ENCODE results near the gene FBXL17. TPM values are rescaled to one million over a fixed set of nuclear protein-coding genes. Genes with fewer than 3 reads are reported as not detected.

Gene FBXL17
- total RNA-seq, 1 donor from 2014 or later: 22.4 TPM

- no peak overlapping the region for H3K27ac ChIP-seq (ENCODE audit: low read depth, low read length)
- no peaks in the 10 kb centered on the region for H3K36me3 ChIP-seq (ENCODE audit: control insufficient read depth in 3 of 3, insufficient read depth in 3 of 3, low read length in 3 of 3)
- no peak overlapping the region for H3K9ac ChIP-seq (ENCODE audit: low read depth in 1 of 3, low read length in 3 of 3)
- no peaks in the 10 kb centered on the region for H3K9me3 ChIP-seq (ENCODE audit: control insufficient read depth in 3 of 3, low read length in 3 of 3)
- no peaks in the 10 kb centered on the region for H3K27me3 ChIP-seq (ENCODE audit: control insufficient read depth in 3 of 3, insufficient read depth in 3 of 3, low read length in 3 of 3)
- no peak overlapping the region for H3K4me3 ChIP-seq (ENCODE audit: low read length in 3 of 3)
- H3K4me1 ChIP-seq (ENCODE audit: control insufficient read depth in 3 of 3, insufficient read depth in 3 of 3, low read length in 3 of 3): no peaks in the 10 kb centered on the region
Measured at GRCh38 chr5:107964722-107965121, 417.2 kb downstream of the FBXL17 start.

- H3K27me3 ChIP-seq (ENCODE audit: control insufficient read depth in 3 of 3, insufficient read depth in 3 of 3, low read length in 3 of 3): no peaks in the 10 kb centered on the region
- no peak overlapping the region for H3K4me3 ChIP-seq (ENCODE audit: low read length in 3 of 3)
- no peaks in the 10 kb centered on the region for H3K36me3 ChIP-seq (ENCODE audit: control insufficient read depth in 3 of 3, insufficient read depth in 3 of 3, low read length in 3 of 3)
- no peaks in the 10 kb centered on the region for H3K9me3 ChIP-seq (ENCODE audit: control insufficient read depth in 3 of 3, low read length in 3 of 3)
- no peak overlapping the region for H3K27ac ChIP-seq (ENCODE audit: low read depth, low read length)
- H3K9ac ChIP-seq (ENCODE audit: low read depth in 1 of 3, low read length in 3 of 3): no peak overlapping the region
- no peaks in the 10 kb centered on the region for H3K4me1 ChIP-seq (ENCODE audit: control insufficient read depth in 3 of 3, insufficient read depth in 3 of 3, low read length in 3 of 3)
Measured at GRCh38 chr5:107959573-107960279, 422.2 kb downstream of the FBXL17 start.

DNA sequence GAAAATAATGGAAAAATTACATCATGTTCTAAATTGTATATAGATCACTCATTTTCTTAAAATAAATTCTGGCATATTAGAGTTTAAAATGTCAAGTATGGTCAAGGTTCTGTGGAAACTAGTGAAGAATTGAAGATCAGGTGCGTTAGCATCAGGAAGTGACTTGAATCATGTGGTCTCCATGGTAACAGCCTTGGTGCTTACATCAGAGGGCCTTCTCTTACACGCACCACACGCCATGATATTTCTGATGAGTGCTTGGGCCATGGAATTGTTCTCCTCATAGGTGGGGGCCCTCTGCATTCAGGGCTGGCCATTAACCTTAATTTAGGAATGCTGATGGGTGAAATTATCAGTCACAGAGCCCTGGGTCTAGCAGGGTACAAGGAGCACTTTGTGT, 423.0 kb downstream of the FBXL17 start:
- no peak overlapping the region for H3K27ac ChIP-seq (ENCODE audit: low read depth, low read length)
- H3K27me3 ChIP-seq (ENCODE audit: control insufficient read depth in 3 of 3, insufficient read depth in 3 of 3, low read length in 3 of 3): no peaks in the 10 kb centered on the region
- H3K4me3 ChIP-seq (ENCODE audit: low read length in 3 of 3): no peak overlapping the region
- H3K36me3 ChIP-seq (ENCODE audit: control insufficient read depth in 3 of 3, insufficient read depth in 3 of 3, low read length in 3 of 3): no peaks in the 10 kb centered on the region
- H3K9me3 ChIP-seq (ENCODE audit: control insufficient read depth in 3 of 3, low read length in 3 of 3): no peaks in the 10 kb centered on the region
- no peak overlapping the region for H3K9ac ChIP-seq (ENCODE audit: low read depth in 1 of 3, low read length in 3 of 3)
- no peaks in the 10 kb centered on the region for H3K4me1 ChIP-seq (ENCODE audit: control insufficient read depth in 3 of 3, insufficient read depth in 3 of 3, low read length in 3 of 3)

GRCh38 chr5:107958432-107958831, 423.5 kb downstream of the FBXL17 start:
- Histone ChIP-seq H3K27me3 (ENCODE audit: control insufficient read depth in 3 of 3, insufficient read depth in 3 of 3, low read length in 3 of 3) (no peaks in the 10 kb centered on the region), H3K27ac (ENCODE audit: low read depth, low read length) (no peak overlapping the region), H3K4me1 (ENCODE audit: control insufficient read depth in 3 of 3, insufficient read depth in 3 of 3, low read length in 3 of 3) (no peaks in the 10 kb centered on the region), H3K9ac (ENCODE audit: low read depth in 1 of 3, low read length in 3 of 3) (no peak overlapping the region), H3K36me3 (ENCODE audit: control insufficient read depth in 3 of 3, insufficient read depth in 3 of 3, low read length in 3 of 3) (no peaks in the 10 kb centered on the region), H3K9me3 (ENCODE audit: control insufficient read depth in 3 of 3, low read length in 3 of 3) (no peaks in the 10 kb centered on the region), H3K4me3 (ENCODE audit: low read length in 3 of 3) (no peak overlapping the region)

- Histone ChIP-seq H3K27ac (ENCODE audit: low read depth, low read length) (no peak overlapping the region), H3K9ac (ENCODE audit: low read depth in 1 of 3, low read length in 3 of 3) (no peak overlapping the region), H3K36me3 (ENCODE audit: control insufficient read depth in 3 of 3, insufficient read depth in 3 of 3, low read length in 3 of 3) (no peaks in the 10 kb centered on the region), H3K4me1 (ENCODE audit: control insufficient read depth in 3 of 3, insufficient read depth in 3 of 3, low read length in 3 of 3) (no peaks in the 10 kb centered on the region), H3K27me3 (ENCODE audit: control insufficient read depth in 3 of 3, insufficient read depth in 3 of 3, low read length in 3 of 3) (no peaks in the 10 kb centered on the region), H3K4me3 (ENCODE audit: low read length in 3 of 3) (no peak overlapping the region), H3K9me3 (ENCODE audit: control insufficient read depth in 3 of 3, low read length in 3 of 3) (no peaks in the 10 kb centered on the region)
Measured at GRCh38 chr5:107957051-107957450, 424.8 kb downstream of the FBXL17 start.

GRCh38 chr5:107955321-107955720, 426.6 kb downstream of the FBXL17 start:
- Histone ChIP-seq H3K27me3 (ENCODE audit: control insufficient read depth in 3 of 3, insufficient read depth in 3 of 3, low read length in 3 of 3) (no peaks in the 10 kb centered on the region), H3K9me3 (ENCODE audit: control insufficient read depth in 3 of 3, low read length in 3 of 3) (no peaks in the 10 kb centered on the region), H3K4me1 (ENCODE audit: control insufficient read depth in 3 of 3, insufficient read depth in 3 of 3, low read length in 3 of 3) (peaks cover 0 to 7% (median 5%) of the 10 kb centered on the region in 3 donors), H3K4me3 (ENCODE audit: low read length in 3 of 3) (no peak overlapping the region), H3K27ac (ENCODE audit: low read depth, low read length) (no peak overlapping the region), H3K36me3 (ENCODE audit: control insufficient read depth in 3 of 3, insufficient read depth in 3 of 3, low read length in 3 of 3) (no peaks in the 10 kb centered on the region), H3K9ac (ENCODE audit: low read depth in 1 of 3, low read length in 3 of 3) (no peak overlapping the region)

DNA sequence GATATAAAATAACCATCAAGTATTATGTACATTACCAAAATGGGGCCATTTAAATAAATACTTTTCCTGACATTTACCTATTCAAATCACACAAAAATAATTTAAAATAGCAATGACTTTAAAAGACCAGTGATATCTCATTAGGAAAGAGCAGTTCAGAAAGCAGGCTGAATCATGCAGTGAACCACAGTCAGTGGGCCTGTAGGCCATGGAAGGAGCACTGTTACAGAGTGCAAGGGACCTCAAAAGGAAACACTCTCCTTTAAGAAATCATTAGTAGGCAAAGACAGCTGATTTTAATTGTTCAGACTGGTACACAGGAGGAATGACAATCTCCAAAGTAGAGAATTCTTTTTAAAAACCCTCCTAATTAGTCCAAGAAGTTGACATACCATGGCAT, 427.6 kb downstream of the FBXL17 start:
- Histone ChIP-seq H3K9ac (ENCODE audit: low read depth in 1 of 3, low read length in 3 of 3) (no peak overlapping the region), H3K36me3 (ENCODE audit: control insufficient read depth in 3 of 3, insufficient read depth in 3 of 3, low read length in 3 of 3) (no peaks in the 10 kb centered on the region), H3K27me3 (ENCODE audit: control insufficient read depth in 3 of 3, insufficient read depth in 3 of 3, low read length in 3 of 3) (no peaks in the 10 kb centered on the region), H3K9me3 (ENCODE audit: control insufficient read depth in 3 of 3, low read length in 3 of 3) (no peaks in the 10 kb centered on the region), H3K4me1 (ENCODE audit: control insufficient read depth in 3 of 3, insufficient read depth in 3 of 3, low read length in 3 of 3) (peaks cover 0 to 7% (median 5%) of the 10 kb centered on the region in 3 donors), H3K4me3 (ENCODE audit: low read length in 3 of 3) (no peak overlapping the region), H3K27ac (ENCODE audit: low read depth, low read length) (no peak overlapping the region)

DNA sequence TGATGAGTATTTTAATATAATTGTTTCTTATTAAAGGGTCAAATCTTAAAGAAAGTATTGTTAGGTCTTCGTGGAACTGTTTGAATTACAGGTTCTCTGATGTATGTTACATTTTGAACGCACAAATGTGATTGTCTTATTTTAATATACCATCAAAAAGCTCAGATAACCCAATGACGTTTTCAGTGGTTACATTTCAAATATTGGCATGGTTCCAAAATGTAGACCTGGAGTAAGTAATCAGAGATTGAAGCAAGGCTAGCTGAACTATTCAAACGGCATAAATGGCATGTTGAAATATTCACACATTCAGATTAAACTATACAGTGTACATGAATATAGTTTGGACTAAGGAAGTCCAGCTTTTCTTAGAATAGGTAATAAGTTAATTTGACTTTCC, 429.4 kb downstream of the FBXL17 start:
- H3K4me1 ChIP-seq (ENCODE audit: control insufficient read depth in 3 of 3, insufficient read depth in 3 of 3, low read length in 3 of 3): peaks cover 0 to 7% (median 5%) of the 10 kb centered on the region in 3 donors
- no peak overlapping the region for H3K4me3 ChIP-seq (ENCODE audit: low read length in 3 of 3)
- no peaks in the 10 kb centered on the region for H3K27me3 ChIP-seq (ENCODE audit: control insufficient read depth in 3 of 3, insufficient read depth in 3 of 3, low read length in 3 of 3)
- H3K36me3 ChIP-seq (ENCODE audit: control insufficient read depth in 3 of 3, insufficient read depth in 3 of 3, low read length in 3 of 3): no peaks in the 10 kb centered on the region
- H3K27ac ChIP-seq (ENCODE audit: low read depth, low read length): no peak overlapping the region
- no peak overlapping the region for H3K9ac ChIP-seq (ENCODE audit: low read depth in 1 of 3, low read length in 3 of 3)
- no peaks in the 10 kb centered on the region for H3K9me3 ChIP-seq (ENCODE audit: control insufficient read depth in 3 of 3, low read length in 3 of 3)

GRCh38 chr5:107951309-107951708, 430.6 kb downstream of the FBXL17 start:
- Histone ChIP-seq H3K27ac (ENCODE audit: low read depth, low read length) (no peak overlapping the region), H3K36me3 (ENCODE audit: control insufficient read depth in 3 of 3, insufficient read depth in 3 of 3, low read length in 3 of 3) (no peaks in the 10 kb centered on the region), H3K4me3 (ENCODE audit: low read length in 3 of 3) (no peak overlapping the region), H3K4me1 (ENCODE audit: control insufficient read depth in 3 of 3, insufficient read depth in 3 of 3, low read length in 3 of 3) (peaks cover 0 to 7% (median 5%) of the 10 kb centered on the region in 3 donors), H3K9ac (ENCODE audit: low read depth in 1 of 3, low read length in 3 of 3) (no peak overlapping the region), H3K9me3 (ENCODE audit: control insufficient read depth in 3 of 3, low read length in 3 of 3) (no peaks in the 10 kb centered on the region), H3K27me3 (ENCODE audit: control insufficient read depth in 3 of 3, insufficient read depth in 3 of 3, low read length in 3 of 3) (no peaks in the 10 kb centered on the region)

DNA sequence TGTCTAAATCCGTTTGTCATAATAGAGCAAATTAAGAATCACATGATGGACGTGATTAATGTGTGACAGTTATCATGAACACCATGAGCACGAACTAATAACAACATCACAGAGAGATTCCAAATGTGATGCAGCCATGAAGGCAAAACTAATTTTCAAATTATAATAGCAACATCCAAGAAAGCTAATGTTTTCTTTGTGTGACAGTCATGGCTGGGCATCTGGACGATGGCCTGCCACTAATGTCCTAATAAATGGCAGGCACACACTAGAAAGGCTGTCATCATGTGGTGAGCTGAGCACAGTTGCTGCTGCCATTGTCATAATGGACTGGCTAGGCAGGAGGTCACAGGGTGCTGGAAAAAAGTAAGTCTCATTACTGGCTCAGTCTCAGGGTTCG, 431.1 kb downstream of the FBXL17 start:
- H3K9ac ChIP-seq (ENCODE audit: low read depth in 1 of 3, low read length in 3 of 3): no peak overlapping the region
- H3K27me3 ChIP-seq (ENCODE audit: control insufficient read depth in 3 of 3, insufficient read depth in 3 of 3, low read length in 3 of 3): no peaks in the 10 kb centered on the region
- no peaks in the 10 kb centered on the region for H3K9me3 ChIP-seq (ENCODE audit: control insufficient read depth in 3 of 3, low read length in 3 of 3)
- H3K4me1 ChIP-seq (ENCODE audit: control insufficient read depth in 3 of 3, insufficient read depth in 3 of 3, low read length in 3 of 3): peaks cover 0 to 7% (median 5%) of the 10 kb centered on the region in 3 donors
- H3K36me3 ChIP-seq (ENCODE audit: control insufficient read depth in 3 of 3, insufficient read depth in 3 of 3, low read length in 3 of 3): no peaks in the 10 kb centered on the region
- H3K4me3 ChIP-seq (ENCODE audit: low read length in 3 of 3): no peak overlapping the region
- H3K27ac ChIP-seq (ENCODE audit: low read depth, low read length): no peak overlapping the region
